ENCODE measurements around the gene CCDC54. TPM values are rescaled to one million over a fixed set of nuclear protein-coding genes. Genes with fewer than 3 reads are reported as not detected.

Gene CCDC54
- total RNA-seq, 6 experiments from 2014 or later, result not detected

- Histone ChIP-seq H3K27ac (no peak overlapping the region), H3K9me3 (no peaks in the 10 kb centered on the region), H3K27me3 (no peaks in the 10 kb centered on the region), H3K4me3 (no peak overlapping the region), H3K4me1 (no peaks in the 10 kb centered on the region), H3K36me3 (no peaks in the 10 kb centered on the region)
- ATAC-seq (no peak), DNase-seq (no peak)
- intact Hi-C loops (cut with DNase I), result no loop called here
- 28% methylated on average over 2 of the region's 2 CpGs for WGBS (ENCODE audit: insufficient coverage, low coverage, low lambda C conversion rate, missing lambda C conversion rate)
- TF ChIP-seq CTCF (IDR thresholded peaks at IDR 0.05) (no peak), POLR2A (IDR thresholded peaks at IDR 0.05) (no peak)
Measured at GRCh38 chr3:107369791-107370190, 7.4 kb upstream of the CCDC54 start.

- H3K9me3 ChIP-seq, result no peaks in the 10 kb centered on the region
- no peaks in the 10 kb centered on the region for H3K36me3 ChIP-seq
- H3K27me3 ChIP-seq, result no peaks in the 10 kb centered on the region
- ATAC-seq (no peak), DNase-seq (no peak)
- H3K27ac ChIP-seq, result no peak overlapping the region
- no peak overlapping the region for H3K4me3 ChIP-seq
- WGBS (ENCODE audit: insufficient coverage, low coverage, low lambda C conversion rate, missing lambda C conversion rate), result 79% methylated on average over 2 of the region's 2 CpGs
- intact Hi-C loops (cut with DNase I), result no loop called here
- H3K4me1 ChIP-seq, result no peaks in the 10 kb centered on the region
- TF ChIP-seq CTCF (IDR thresholded peaks at IDR 0.05), result no peak
- TF ChIP-seq POLR2A (IDR thresholded peaks at IDR 0.05), result no peak
Measured at GRCh38 chr3:107370907-107371306, 6.3 kb upstream of the CCDC54 start.

- Histone ChIP-seq H3K9me3 (no peaks in the 10 kb centered on the region), H3K4me1 (no peaks in the 10 kb centered on the region), H3K36me3 (no peaks in the 10 kb centered on the region), H3K4me3 (no peak overlapping the region), H3K27me3 (no peaks in the 10 kb centered on the region), H3K27ac (no peak overlapping the region)
- no peak for TF ChIP-seq CTCF (IDR thresholded peaks at IDR 0.05)
- TF ChIP-seq POLR2A (IDR thresholded peaks at IDR 0.05), result no peak
- no peak for ATAC-seq
- no peak for DNase-seq
- WGBS (ENCODE audit: insufficient coverage, low coverage, low lambda C conversion rate, missing lambda C conversion rate), result 57% methylated on average over 5 of the region's 6 CpGs
- intact Hi-C loops (cut with DNase I), result no loop called here
Measured at GRCh38 chr3:107372506-107372905, 4.7 kb upstream of the CCDC54 start.

GRCh38 chr3:107373896-107374295 lies 3.3 kb upstream of the CCDC54 start:
- no peaks in the 10 kb centered on the region for H3K27me3 ChIP-seq
- H3K36me3 ChIP-seq, result no peaks in the 10 kb centered on the region
- no peak for TF ChIP-seq CTCF (IDR thresholded peaks at IDR 0.05)
- no peak for TF ChIP-seq POLR2A (IDR thresholded peaks at IDR 0.05)
- WGBS (ENCODE audit: insufficient coverage, low coverage, low lambda C conversion rate, missing lambda C conversion rate), result 46% methylated on average over 6 of the region's 6 CpGs
- no peak overlapping the region for H3K27ac ChIP-seq
- no peaks in the 10 kb centered on the region for H3K9me3 ChIP-seq
- intact Hi-C loops (cut with DNase I), result no loop called here
- DNase-seq (no peak), ATAC-seq (no peak)
- no peak overlapping the region for H3K4me3 ChIP-seq
- no peaks in the 10 kb centered on the region for H3K4me1 ChIP-seq

GRCh38 chr3:107375682-107376081 lies 1.6 kb upstream of the CCDC54 start:
- TF ChIP-seq CTCF (IDR thresholded peaks at IDR 0.05), result no peak
- no peak for TF ChIP-seq POLR2A (IDR thresholded peaks at IDR 0.05)
- H3K36me3 ChIP-seq, result no peaks in the 10 kb centered on the region
- WGBS (ENCODE audit: insufficient coverage, low coverage, low lambda C conversion rate, missing lambda C conversion rate), result 61% methylated on average over 2 of the region's 2 CpGs

More at GRCh38 chr3:107375682-107376081, 1.6 kb upstream of the CCDC54 start:
- intact Hi-C loops (cut with DNase I), result no loop called here
- H3K4me3 ChIP-seq, result no peak overlapping the region
- no peak overlapping the region for H3K27ac ChIP-seq
- no peaks in the 10 kb centered on the region for H3K27me3 ChIP-seq
- DNase-seq, result no peak
- no peak for ATAC-seq
- no peaks in the 10 kb centered on the region for H3K4me1 ChIP-seq
- H3K9me3 ChIP-seq, result no peaks in the 10 kb centered on the region
